Heart right ventricle (tissue), 16 donors: ENCODE results near the gene KPRP. TPM values are rescaled to one million over a fixed set of nuclear protein-coding genes. Genes with fewer than 3 reads are reported as not detected.

ENCODE experiments used
- ATAC-seq, 8 donors: fragments of 200-7000 bp; cut with Tn5 transposase; one replicate each; pipeline ENCODE4 v1.9.1; 2020; ENCODE audit warnings: mild to moderate bottlenecking in 8 of 8, moderate library complexity in 8 of 8, moderate number of reproducible peaks in 1 of 8
- DNase-seq, 2 donors: peaks; one replicate each; pipeline ENCODE4 v3.0.0-alpha.2; 2020
- H3K27ac ChIP-seq, 10 donors: fragments of 200-600 bp; sonication (generic) in 2 of 10; one replicate each; pipeline versions ENCODE4 v1.5.0 to v1.8.0; 2020 to 2022; ENCODE audit warnings: mild to moderate bottlenecking in 3 of 10
- H3K27me3 ChIP-seq, 7 donors: fragments of 200-600 bp; one replicate each; pipeline ENCODE4 v1.8.0; 2021 to 2022; ENCODE audit warnings: mild to moderate bottlenecking in 2 of 7
- H3K36me3 ChIP-seq, 9 donors: fragments of 200-600 bp; sonication (generic) in 1 of 9; one replicate each; pipeline versions ENCODE4 v1.5.0 to v1.8.0; 2020 to 2022; ENCODE audit warnings: mild to moderate bottlenecking in 2 of 9
- H3K4me1 ChIP-seq, 9 donors: fragments of 200-600 bp; sonication (generic) in 1 of 9; one replicate each; pipeline versions ENCODE4 v1.5.0 to v1.8.0; 2020 to 2022; ENCODE audit warnings: mild to moderate bottlenecking in 4 of 9
- H3K4me3 ChIP-seq, 10 donors: fragments of 200-600 bp; sonication (generic) in 2 of 10; one replicate each; pipeline versions ENCODE4 v1.5.0 to v1.8.0; 2020 to 2022; ENCODE audit warnings: mild to moderate bottlenecking in 7 of 10, moderate library complexity in 2 of 10
- H3K9me3 ChIP-seq, 11 donors: fragments of 200-600 bp in 10 of 11; sonication (generic) in 2 of 11; one replicate each; pipeline versions ENCODE4 v1.5.0 to v1.8.0; 2013 to 2022; ENCODE audit warnings: mild to moderate bottlenecking in 2 of 11, control low read depth in 1 of 11, moderate library complexity in 1 of 11
- CTCF ChIP-seq, 9 donors: fragments of 200-600 bp; sonication (generic) in 2 of 9; IDR thresholded peaks; one replicate each; pipeline versions ENCODE4 v1.5.0 to v1.8.0; 2021 to 2022; ENCODE audit warnings: antibody characterized with exemption in 9 of 9, mild to moderate bottlenecking in 5 of 9, moderate library complexity in 1 of 9
- WGBS, 2 donors: extraction: QIAGEN DNeasy Blood & Tissue Kit; methylation state at CpG; one replicate each; pipeline ENCODE4 v1.1.7; 2013; ENCODE audit warnings: inconsistent platforms in 1 of 2; 5-methylcytosine and 5-hydroxymethylcytosine counted together
- intact Hi-C, 10 donors: fragments of 100-400 bp; cut with DNase I; formaldehyde crosslinking; loops; one replicate each; pipeline versions ENCODE4 v1.11.1 to v1.14.2; 2022
- polyA plus RNA-seq, 2 donors: library from polyadenylated mRNA; stranded (reverse); fragments of 200-250 nt; gene quantifications; one replicate each; pipeline ENCODE4 v1.2.3, GENCODE V29; 2013
- total RNA-seq, 10 donors: library from RNA; stranded (reverse); fragmentation: NEBNext Ultra II Directional in 3 of 10; extraction: Animal tissue kit (Norgen Biotek cat#: 25700) in 3 of 10; gene quantifications; one replicate each; pipeline versions ENCODE4 v1.2.1 to v1.2.4, GENCODE V29; 2021 to 2023
- donor health status: Arrhythmogenic right ventricular cardiomyopathy.
- donor health status: ischemic (EF 13 %, LVEDD 7.1; RV severe dilation, severe dysfunction).
- donor health status: healthy with polysubstance abuse.
- donor health status: DM: no; HTN: yes; CAD: no.
- donor health status: DM: no; HTN: no; CAD: no.
- donor health status: ischemic (EF 25% LVEDD 6.9; RV normal size, moderate dysfunction).
- donor health status: ischemic (EF 25% LVEDD 5.7; RV mildly dilated, moderate dysfunction).
- donor health status: healthy.
- donor health status: DM: yes; HTN: yes; CAD: no.
- donor health status: Ischemic cardiomyopathy.
- donor health status: ischemic (EF 35%, LVEDD 5.7; RV mildly dilated, moderate dysfunction).
- donor health status: nonischemic (EF 11% LVEDD 7.7; RV severe dilation, severe dysfunction).
- donor health status: DM: yes; HTN: yes; CAD: no.
- donor health status: PGD.
- donor health status: ischemic (EF 29% LVEDD 5.4; RV normal size, mild dysfunction).
- donor health status: nonischemic (EF 23%, LVEDD 6.1; RV moderate dilation, normal function).

KPRP gene
- total and polyA plus RNA-seq, 12 donors: not detected

GRCh38 chr1:152735648-152736047 lies 22.2 kb upstream of the KPRP start:
- Histone ChIP-seq H3K27me3 (peaks cover 0 to 13% (median 3%) of the 10 kb centered on the region in 7 donors), H3K27ac (no peak overlapping the region), H3K4me3 (no peak overlapping the region), H3K9me3 (peaks cover 0 to 2% (median 0%) of the 10 kb centered on the region in 11 donors), H3K4me1 (no peaks in the 10 kb centered on the region), H3K36me3 (no peaks in the 10 kb centered on the region)
- no peak for ATAC-seq
- no peak for TF ChIP-seq CTCF (IDR thresholded peaks at IDR 0.05)
- intact Hi-C loops: no loop called here
- WGBS, 2 donors: 16 to 24% methylated on average over 1 of the region's 1 CpG
- DNase-seq: no peak

- H3K4me1 ChIP-seq: no peaks in the 10 kb centered on the region
- no peak for ATAC-seq
- no peak overlapping the region for H3K4me3 ChIP-seq
- intact Hi-C loops: no loop called here
- no peak for DNase-seq
- no peaks in the 10 kb centered on the region for H3K36me3 ChIP-seq
- H3K27me3 ChIP-seq: peaks cover 0 to 13% (median 3%) of the 10 kb centered on the region in 7 donors
- H3K9me3 ChIP-seq: peaks cover 0 to 2% (median 0%) of the 10 kb centered on the region in 11 donors
- no peak overlapping the region for H3K27ac ChIP-seq
- TF ChIP-seq CTCF (IDR thresholded peaks at IDR 0.05): no peak
- 70 to 77% methylated on average over 5 of the region's 5 CpGs for WGBS, 2 donors
These were observed 19.8 kb upstream of the KPRP start for GRCh38 chr1:152737997-152738396.

GRCh38 chr1:152739841-152740240 lies 18.0 kb upstream of the KPRP start:
- H3K4me3 ChIP-seq: no peak overlapping the region
- 69 to 76% methylated on average over 3 of the region's 3 CpGs for WGBS, 2 donors
- ATAC-seq (no peak), DNase-seq (no peak)
- intact Hi-C loops: no loop called here
- H3K9me3 ChIP-seq: peaks cover 0 to 2% (median 0%) of the 10 kb centered on the region in 11 donors
- no peaks in the 10 kb centered on the region for H3K36me3 ChIP-seq
- H3K27ac ChIP-seq: no peak overlapping the region
- H3K4me1 ChIP-seq: no peaks in the 10 kb centered on the region
- peaks cover 0 to 12% (median 3%) of the 10 kb centered on the region in 7 donors for H3K27me3 ChIP-seq
- TF ChIP-seq CTCF (IDR thresholded peaks at IDR 0.05): no peak

GRCh38 chr1:152741656-152742055 lies 16.2 kb upstream of the KPRP start:
- ATAC-seq (no peak), DNase-seq (no peak)
- no peaks in the 10 kb centered on the region for H3K36me3 ChIP-seq
- TF ChIP-seq CTCF (IDR thresholded peaks at IDR 0.05): no peak
- H3K4me3 ChIP-seq: no peak overlapping the region
- no peak overlapping the region for H3K27ac ChIP-seq
- H3K4me1 ChIP-seq: no peaks in the 10 kb centered on the region
- H3K27me3 ChIP-seq: peaks cover 0 to 6% (median 0%) of the 10 kb centered on the region in 7 donors
- intact Hi-C loops: no loop called here
- H3K9me3 ChIP-seq: peaks cover 0 to 2% (median 0%) of the 10 kb centered on the region in 11 donors
